HG03571 (cell line): Measurements from ENCODE around the gene FKBP15.
"Not testable (repeated sequence)": the region's sequence is repeated elsewhere in the genome, so short reads cannot be mapped to it uniquely, and the experiment has no call there.

Experiments used
- ATAC-seq: cut with Tn5 transposase; IDR thresholded peaks from one replicate; pipeline ENCODE4 v1.9.1; 2021; ENCODE audit not compliant: unreplicated experiment

FKBP15 gene

GRCh38 chr9:113237026-113237425 is 15.9 kb upstream of the FKBP15 start:
- ATAC-seq, result no peak

- ATAC-seq, result not testable (repeated sequence)
Measured at GRCh38 chr9:113235701-113236255, 14.7 kb upstream of the FKBP15 start.

- no peak for ATAC-seq
Measured at GRCh38 chr9:113231701-113232100, 10.6 kb upstream of the FKBP15 start.

GRCh38 chr9:113228130-113228665 is 7.1 kb upstream of the FKBP15 start:
- no peak for ATAC-seq

- ATAC-seq, result no peak
Measured at GRCh38 chr9:113227436-113227835, 6.4 kb upstream of the FKBP15 start.

GRCh38 chr9:113223963-113224362 is 2.9 kb upstream of the FKBP15 start:
- ATAC-seq, result no peak

GRCh38 chr9:113222482-113222841 is 1.4 kb upstream of the FKBP15 start:
- no peak for ATAC-seq

- no peak for ATAC-seq
Measured at GRCh38 chr9:113221800-113222481, 864 bp upstream of the FKBP15 start.

- no peak for ATAC-seq
Measured at GRCh38 chr9:113220467-113221002, 542 bp downstream of the FKBP15 start.

GRCh38 chr9:113219969-113220368 is 1.1 kb downstream of the FKBP15 start:
- peak; percentile 51 for ATAC-seq

- ATAC-seq, result peak; percentile 36
Measured at GRCh38 chr9:113219186-113219936, 1.7 kb downstream of the FKBP15 start.

- ATAC-seq, result no peak
Measured at GRCh38 chr9:113216406-113216805, 4.7 kb downstream of the FKBP15 start.

GRCh38 chr9:113215132-113215531 is 5.9 kb downstream of the FKBP15 start:
- no peak for ATAC-seq

GRCh38 chr9:113210815-113211214 is 10.3 kb downstream of the FKBP15 start:
- no peak for ATAC-seq

- ATAC-seq, result no peak
Measured at GRCh38 chr9:113205861-113206260, 15.2 kb downstream of the FKBP15 start.

GRCh38 chr9:113205432-113205831 is 15.6 kb downstream of the FKBP15 start:
- no peak for ATAC-seq

GRCh38 chr9:113199683-113200329 is 21.3 kb downstream of the FKBP15 start:
- ATAC-seq, result no peak

GRCh38 chr9:113192455-113192854 is 28.6 kb downstream of the FKBP15 start:
- no peak for ATAC-seq

GRCh38 chr9:113187929-113188595 is 33.0 kb downstream of the FKBP15 start:
- no peak for ATAC-seq

GRCh38 chr9:113186137-113186755 is 34.8 kb downstream of the FKBP15 start:
- no peak for ATAC-seq
